ENCODE measurements around the gene MAPRE3.
A peak's percentile ranks its signal among the peaks of the same experiment; 100 is the strongest.

The MAPRE3 gene

GRCh38 chr2:26979741-26980140, 9.3 kb downstream of the MAPRE3 start:
- TF ChIP-seq CTCF (IDR thresholded peaks at IDR 0.05; ENCODE audit: insufficient read depth, low read length, poor library complexity, severe bottlenecking) (no peak), EZH2phosphoT487 (conservative IDR thresholded peaks at IDR 0.05; ENCODE audit: low read length) (no peak)
- H3K79me2 ChIP-seq (ENCODE audit: insufficient read depth, low read length): no peaks in the 10 kb centered on the region
- no peak overlapping the region for H3K9ac ChIP-seq (ENCODE audit: low read length)
- H2AFZ ChIP-seq (ENCODE audit: low read depth, low read length, severe bottlenecking): no peak overlapping the region
- no peak overlapping the region for H3K4me3 ChIP-seq (ENCODE audit: insufficient read depth, low read length, poor library complexity, severe bottlenecking)
- H3F3A ChIP-seq (ENCODE audit: insufficient read depth): no peaks in the 10 kb centered on the region
- no peaks in the 10 kb centered on the region for H3K27me3 ChIP-seq (ENCODE audit: low read length)
- H3K27ac ChIP-seq (ENCODE audit: low read depth, low read length): no peak overlapping the region
- H3K9me2 ChIP-seq (replicated peaks; ENCODE audit: insufficient read depth, low read length): no peaks in the 10 kb centered on the region
- H4K20me1 ChIP-seq (ENCODE audit: low read depth, low read length): no peaks in the 10 kb centered on the region
- H3K9me3 ChIP-seq (ENCODE audit: insufficient read depth, low read length): no peaks in the 10 kb centered on the region
- H3K4me2 ChIP-seq (ENCODE audit: low read depth, low read length, poor library complexity, severe bottlenecking): no peak overlapping the region
- no peaks in the 10 kb centered on the region for H3K36me3 ChIP-seq (ENCODE audit: low read length)

GRCh38 chr2:26980971-26981370, 10.5 kb downstream of the MAPRE3 start:
- H3F3A ChIP-seq (ENCODE audit: insufficient read depth): no peaks in the 10 kb centered on the region
- no peaks in the 10 kb centered on the region for H3K9me3 ChIP-seq (ENCODE audit: insufficient read depth, low read length)
- H3K27me3 ChIP-seq (ENCODE audit: low read length): no peaks in the 10 kb centered on the region
- no peaks in the 10 kb centered on the region for H3K36me3 ChIP-seq (ENCODE audit: low read length)
- H3K27ac ChIP-seq (ENCODE audit: low read depth, low read length): no peak overlapping the region
- no peak overlapping the region for H2AFZ ChIP-seq (ENCODE audit: low read depth, low read length, severe bottlenecking)
- H3K4me3 ChIP-seq (ENCODE audit: insufficient read depth, low read length, poor library complexity, severe bottlenecking): no peak overlapping the region
- no peak overlapping the region for H3K9ac ChIP-seq (ENCODE audit: low read length)
- no peaks in the 10 kb centered on the region for H3K9me2 ChIP-seq (replicated peaks; ENCODE audit: insufficient read depth, low read length)
- no peaks in the 10 kb centered on the region for H3K79me2 ChIP-seq (ENCODE audit: insufficient read depth, low read length)
- no peaks in the 10 kb centered on the region for H4K20me1 ChIP-seq (ENCODE audit: low read depth, low read length)
- H3K4me2 ChIP-seq (ENCODE audit: low read depth, low read length, poor library complexity, severe bottlenecking): no peak overlapping the region
- TF ChIP-seq EZH2phosphoT487 (conservative IDR thresholded peaks at IDR 0.05; ENCODE audit: low read length): no peak
- TF ChIP-seq CTCF (IDR thresholded peaks at IDR 0.05; ENCODE audit: insufficient read depth, low read length, poor library complexity, severe bottlenecking): no peak

- H3K4me2 ChIP-seq (ENCODE audit: low read depth, low read length, poor library complexity, severe bottlenecking): no peak overlapping the region
- no peak overlapping the region for H3K9ac ChIP-seq (ENCODE audit: low read length)
- no peak for TF ChIP-seq EZH2phosphoT487 (conservative IDR thresholded peaks at IDR 0.05; ENCODE audit: low read length)
- peak; percentile 9 for TF ChIP-seq CTCF (IDR thresholded peaks at IDR 0.05; ENCODE audit: insufficient read depth, low read length, poor library complexity, severe bottlenecking)
- H3F3A ChIP-seq (ENCODE audit: insufficient read depth): no peaks in the 10 kb centered on the region
- no peaks in the 10 kb centered on the region for H3K9me3 ChIP-seq (ENCODE audit: insufficient read depth, low read length)
- H2AFZ ChIP-seq (ENCODE audit: low read depth, low read length, severe bottlenecking): no peak overlapping the region
- no peak overlapping the region for H3K27ac ChIP-seq (ENCODE audit: low read depth, low read length)
- no peaks in the 10 kb centered on the region for H3K36me3 ChIP-seq (ENCODE audit: low read length)
- no peaks in the 10 kb centered on the region for H4K20me1 ChIP-seq (ENCODE audit: low read depth, low read length)
- no peak overlapping the region for H3K4me3 ChIP-seq (ENCODE audit: insufficient read depth, low read length, poor library complexity, severe bottlenecking)
- no peaks in the 10 kb centered on the region for H3K79me2 ChIP-seq (ENCODE audit: insufficient read depth, low read length)
- H3K9me2 ChIP-seq (replicated peaks; ENCODE audit: insufficient read depth, low read length): no peaks in the 10 kb centered on the region
- no peaks in the 10 kb centered on the region for H3K27me3 ChIP-seq (ENCODE audit: low read length)
Observed at GRCh38 chr2:26982102-26982742, 11.8 kb downstream of the MAPRE3 start.
